GM19239 (cell line): ENCODE measurements around the gene ELOVL1.
"Not testable (repeated sequence)": the region's sequence is repeated elsewhere in the genome, so short reads cannot be mapped to it uniquely, and the experiment has no call there.

Experiments used
- DNase-seq: peaks from one replicate; pipeline ENCODE4 v3.0.0; 2011; ENCODE audit warnings: low spot score; ENCODE audit not compliant: insufficient read length
- FAIRE-seq: peaks from 2 replicates; lab custom pipeline; 2011; peaks lifted over from hg19 to GRCh38; lab: Jason Lieb, UNC

The ELOVL1 gene

DNA sequence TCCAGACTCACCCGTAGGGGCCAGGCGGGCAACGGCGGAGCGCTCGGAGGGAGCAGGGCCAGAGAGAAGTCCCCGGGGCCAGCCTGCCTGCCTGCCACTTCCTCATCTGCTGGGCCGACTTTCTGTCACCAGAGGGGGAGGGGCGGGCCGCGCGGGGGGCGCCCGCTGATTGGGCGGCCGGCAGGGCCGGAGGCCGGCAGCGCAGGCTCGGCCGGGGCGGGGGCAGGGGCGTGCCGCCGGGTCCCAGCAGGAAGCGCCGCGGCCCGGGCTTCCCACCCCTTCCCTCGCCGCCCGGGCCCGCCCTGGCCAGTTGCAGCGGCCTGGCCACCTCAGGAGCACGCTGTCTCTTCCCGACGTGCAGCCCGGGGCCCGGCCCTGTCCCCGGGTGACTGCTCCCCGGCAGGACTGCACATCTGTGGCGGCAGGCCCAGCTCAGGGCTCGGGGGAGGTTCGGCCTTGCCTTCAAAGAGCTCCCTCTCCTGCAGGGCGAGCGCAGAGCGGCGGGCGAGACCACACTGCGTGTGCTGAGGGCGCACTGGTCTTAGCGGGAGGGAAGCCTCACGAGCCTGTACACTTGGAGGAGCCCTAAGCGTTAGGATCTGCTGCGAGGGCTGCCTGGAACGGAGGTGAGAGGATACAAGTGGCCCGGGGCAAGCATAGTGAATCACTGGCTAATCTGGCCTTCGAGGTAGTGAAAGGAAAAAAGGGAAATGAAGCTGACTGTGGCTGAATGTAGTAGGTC is at the start of gene ELOVL1:
ELOVL1 (minus strand) TSS at position 108 of the 742 bp plus-strand sequence. CDS start 2,402 bp downstream, outside the sequence.
- peak; percentile 95 for DNase-seq
- FAIRE-seq, result peak; percentile 83

DNA sequence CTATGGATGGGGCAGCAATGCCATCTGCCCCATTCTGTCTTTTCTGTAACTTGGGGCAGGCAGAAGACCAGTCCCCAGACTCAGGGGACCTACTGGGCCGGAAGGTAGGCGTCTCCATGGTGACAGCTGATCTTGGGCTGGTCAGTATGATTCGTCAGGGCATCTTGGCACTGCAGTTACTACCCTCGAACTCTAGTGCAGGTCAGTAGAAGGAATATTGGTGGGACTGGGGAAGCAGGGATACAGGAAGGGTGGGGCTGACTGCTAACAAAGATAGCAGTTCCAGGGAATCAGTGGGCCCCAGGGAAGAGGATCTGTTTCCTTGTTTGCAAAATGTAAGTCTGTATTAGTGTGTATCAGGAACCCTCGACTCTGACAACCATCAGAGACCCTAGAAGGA is 48.1 kb upstream of the ELOVL1 start:
- no peak for DNase-seq

DNA sequence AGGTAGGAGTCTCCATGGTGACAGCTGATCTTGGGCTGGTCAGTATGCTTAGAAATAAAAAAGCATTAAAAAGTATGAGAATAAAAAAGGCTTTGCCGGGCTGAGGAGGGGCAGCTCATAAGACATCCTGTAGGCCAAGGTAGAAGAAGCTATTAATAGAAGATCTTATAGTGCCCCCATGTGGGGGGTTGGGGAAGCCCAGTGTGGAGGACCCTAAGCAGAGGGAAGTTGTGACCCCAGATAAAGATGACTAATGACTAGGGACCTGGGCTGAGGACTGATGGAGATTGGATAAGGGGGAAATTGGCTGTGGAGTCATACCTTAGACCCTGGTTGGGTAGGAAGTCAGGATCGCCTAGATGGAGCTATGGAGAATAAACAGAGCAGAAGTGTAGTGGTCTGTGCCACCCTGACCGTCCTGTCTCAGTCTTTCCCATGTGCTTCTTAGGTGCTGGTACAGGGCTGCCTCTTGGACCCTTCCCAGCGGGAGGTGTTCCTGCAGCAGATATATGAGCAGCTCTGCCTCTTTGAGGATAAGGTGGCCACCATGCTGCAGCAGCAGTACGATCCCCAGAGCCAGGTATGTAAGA is 46.9 kb upstream of the ELOVL1 start:
- DNase-seq, result peak; percentile 33

More for the DNA sequence above, 48.1 kb upstream of the ELOVL1 start:
- FAIRE-seq, result no peak

DNA sequence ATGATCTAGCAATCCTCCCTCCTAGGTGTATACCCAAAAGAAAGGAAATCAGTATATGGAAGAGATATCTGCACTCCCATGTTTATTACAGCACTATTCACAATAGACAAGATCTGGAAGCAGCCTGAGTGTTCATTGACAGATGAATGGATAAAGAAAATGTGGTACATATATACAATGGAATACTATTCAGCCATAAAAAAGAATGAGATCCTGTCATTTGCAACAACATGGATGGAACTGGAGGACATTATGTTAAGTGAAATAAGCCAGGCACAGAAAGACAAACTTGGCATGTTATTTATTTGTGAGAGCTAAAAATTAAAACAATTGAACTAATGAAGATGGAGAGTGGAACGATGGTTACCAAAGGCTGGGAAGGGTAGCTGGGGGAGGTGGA is 45.6 kb upstream of the ELOVL1 start:
- FAIRE-seq, DNase-seq: not testable (repeated sequence)

More for the DNA sequence above, 46.9 kb upstream of the ELOVL1 start:
- no peak for FAIRE-seq

DNA sequence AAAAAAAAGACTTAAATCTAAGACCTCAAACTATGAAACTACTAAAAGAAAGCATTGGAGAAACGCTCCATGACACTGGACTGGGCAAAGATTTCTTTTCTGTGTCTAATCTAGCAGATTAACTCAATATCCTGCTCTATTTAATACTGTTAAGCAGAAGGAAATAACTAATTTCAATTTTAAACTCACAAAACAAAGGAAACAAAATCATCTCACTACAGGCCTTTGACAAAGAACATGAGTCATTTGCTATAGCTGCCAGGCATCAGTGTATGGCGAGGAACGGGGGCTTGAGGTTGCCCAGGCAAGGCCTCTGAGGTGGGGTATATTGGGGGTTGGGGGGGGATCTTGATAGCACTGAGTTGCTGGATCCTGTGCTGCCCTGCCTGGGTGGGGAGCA is 42.8 kb upstream of the ELOVL1 start:
- no peak for FAIRE-seq
- DNase-seq, result no peak

DNA sequence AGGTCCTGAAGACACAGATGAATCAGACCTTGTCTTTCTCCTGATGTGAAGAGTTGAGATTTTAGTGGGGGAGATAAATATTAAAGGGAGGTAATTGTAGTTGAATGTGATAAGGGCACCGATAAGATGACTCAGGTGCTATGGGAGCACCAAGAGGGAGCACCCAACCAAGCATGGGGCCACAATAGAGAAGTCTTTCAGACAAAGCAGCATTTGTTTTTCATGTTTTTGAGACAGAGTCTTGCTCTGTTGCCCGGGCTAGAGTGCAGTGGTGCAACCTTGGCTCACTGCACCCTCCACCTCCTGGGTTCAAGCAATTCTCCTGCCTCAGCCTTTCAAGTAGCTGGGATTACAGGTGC is 38.0 kb upstream of the ELOVL1 start:
- no peak for FAIRE-seq
- no peak for DNase-seq

DNA sequence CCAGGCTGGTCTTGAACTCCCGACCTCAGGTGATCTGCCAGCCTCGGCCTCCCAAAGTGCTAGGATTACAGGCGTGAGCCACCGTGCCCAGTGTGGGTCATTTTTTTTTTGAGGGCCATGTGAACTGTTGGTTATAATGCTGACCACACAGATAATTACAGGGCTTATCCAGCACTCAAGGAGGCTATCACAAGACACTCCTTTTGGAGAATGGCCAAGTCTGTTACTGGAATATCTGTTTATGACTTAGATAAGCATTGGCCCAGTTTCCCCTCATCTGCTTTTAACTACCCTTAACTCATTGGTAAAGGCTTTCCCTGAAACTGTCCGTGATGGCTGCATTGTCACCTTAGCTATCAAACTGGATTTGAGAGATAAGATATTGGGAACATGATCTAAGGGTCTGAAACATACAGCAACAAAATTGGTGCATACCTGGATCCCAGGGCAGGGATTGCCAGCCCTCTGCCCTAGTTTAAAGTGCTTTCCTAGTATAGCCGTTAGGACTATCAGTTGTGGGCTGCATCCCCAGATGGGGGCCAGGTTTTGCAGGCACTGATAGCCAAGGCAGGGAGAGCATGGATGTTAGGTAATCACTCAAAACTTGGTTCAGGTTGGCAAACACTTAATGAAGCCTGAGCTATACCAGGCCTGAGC is 37.5 kb upstream of the ELOVL1 start:
- FAIRE-seq, result no peak

DNA sequence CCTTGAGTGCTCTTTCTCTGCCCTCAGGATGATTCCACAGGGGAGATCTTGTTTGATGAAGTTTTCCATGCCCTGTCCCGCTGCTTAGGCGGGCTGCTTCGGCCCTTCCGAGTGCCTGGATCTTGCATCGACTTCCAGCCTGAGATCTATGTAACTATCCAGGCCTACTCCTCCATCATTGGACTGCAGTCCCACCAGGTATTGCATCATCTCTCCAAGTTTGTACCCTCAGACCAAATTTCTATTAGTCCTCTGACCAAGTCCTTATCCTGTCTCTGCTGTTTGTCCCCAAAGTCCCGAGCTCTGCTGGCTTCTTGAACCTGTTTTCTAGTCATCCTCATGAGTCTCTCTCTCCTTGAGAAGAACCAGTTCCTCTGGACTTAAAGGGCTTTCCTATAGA is 36.5 kb upstream of the ELOVL1 start:
- DNase-seq (no peak), FAIRE-seq (no peak)

More for the DNA sequence above, 37.5 kb upstream of the ELOVL1 start:
- DNase-seq, result no peak

DNA sequence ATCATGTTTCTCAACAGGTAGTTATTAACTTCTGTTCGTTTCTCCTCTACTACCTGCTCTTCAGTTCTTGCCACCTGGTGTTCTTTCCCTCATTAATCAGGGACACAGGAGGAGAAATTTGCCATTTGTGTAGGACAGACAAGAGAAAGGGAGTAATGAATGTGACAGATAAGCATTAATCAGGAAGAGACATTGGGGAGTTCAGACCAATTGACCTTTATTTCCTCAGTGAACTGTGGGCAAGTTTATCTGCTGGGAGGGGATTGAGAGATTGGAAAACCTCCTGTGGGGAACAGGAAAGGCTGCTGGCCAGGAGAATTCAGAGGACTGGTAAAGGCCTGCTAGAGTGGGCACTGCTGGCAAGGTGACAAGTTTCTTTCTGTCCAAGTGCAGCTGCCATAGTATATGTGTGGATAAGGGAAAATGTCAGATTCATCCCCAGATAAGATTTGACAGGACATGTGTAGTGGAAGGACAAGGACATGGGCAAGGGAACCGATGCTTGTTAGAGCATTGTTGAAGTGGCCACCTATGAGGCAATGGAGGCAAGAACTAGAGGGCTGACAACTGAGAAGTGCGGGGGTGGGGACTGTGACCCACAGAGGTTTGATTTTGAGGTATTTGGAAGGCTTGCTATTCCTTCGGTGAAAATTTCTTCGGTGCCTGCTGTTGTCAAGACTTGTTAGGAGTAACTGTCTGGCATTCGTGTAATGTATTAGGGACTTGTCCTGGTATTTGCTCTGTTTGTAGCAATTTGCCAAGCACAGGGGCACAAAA is 34.5 kb upstream of the ELOVL1 start:
- FAIRE-seq, result no peak
- DNase-seq, result no peak

DNA sequence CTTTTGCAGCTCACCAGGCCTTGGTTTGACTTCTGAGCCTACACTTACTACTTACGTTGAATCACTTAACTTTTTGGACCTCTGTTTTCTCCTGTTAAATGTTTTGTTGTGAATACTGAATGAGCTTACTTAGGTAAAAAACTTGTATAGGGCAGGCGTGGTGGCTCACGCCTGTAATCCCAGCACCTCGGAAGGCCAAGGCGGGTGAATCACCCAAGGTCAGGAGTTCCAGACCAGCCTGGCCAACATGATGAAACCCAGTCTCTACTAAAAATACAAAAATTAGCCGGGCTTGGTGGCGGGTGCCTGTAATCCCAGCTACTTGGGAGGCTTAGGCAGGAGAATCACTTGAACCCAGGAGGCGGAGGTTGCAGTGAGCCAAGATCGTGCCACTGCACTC is 32.6 kb upstream of the ELOVL1 start:
- FAIRE-seq, result not testable (repeated sequence)

DNA sequence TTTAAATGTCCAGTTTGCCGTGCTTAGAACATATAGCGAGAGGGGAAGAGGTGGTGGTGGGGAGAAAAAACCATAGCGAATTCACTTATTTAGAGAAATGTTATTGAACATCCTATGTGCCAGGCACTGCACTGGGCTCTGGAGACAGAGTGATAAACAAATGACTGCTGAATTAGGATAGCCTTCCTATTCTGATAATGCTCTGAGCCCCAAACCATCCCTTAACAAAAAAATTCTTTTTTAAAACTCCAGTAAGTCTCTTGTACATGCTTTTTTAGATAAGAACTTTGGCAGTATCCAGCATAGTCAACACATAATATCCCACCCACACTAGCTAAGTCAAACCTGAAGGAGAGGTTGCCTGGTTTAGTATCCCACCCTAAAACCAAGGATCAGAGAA is 30.4 kb upstream of the ELOVL1 start:
- FAIRE-seq (no peak), DNase-seq (no peak)

More for the DNA sequence above, 32.6 kb upstream of the ELOVL1 start:
- not testable (repeated sequence) for DNase-seq

DNA sequence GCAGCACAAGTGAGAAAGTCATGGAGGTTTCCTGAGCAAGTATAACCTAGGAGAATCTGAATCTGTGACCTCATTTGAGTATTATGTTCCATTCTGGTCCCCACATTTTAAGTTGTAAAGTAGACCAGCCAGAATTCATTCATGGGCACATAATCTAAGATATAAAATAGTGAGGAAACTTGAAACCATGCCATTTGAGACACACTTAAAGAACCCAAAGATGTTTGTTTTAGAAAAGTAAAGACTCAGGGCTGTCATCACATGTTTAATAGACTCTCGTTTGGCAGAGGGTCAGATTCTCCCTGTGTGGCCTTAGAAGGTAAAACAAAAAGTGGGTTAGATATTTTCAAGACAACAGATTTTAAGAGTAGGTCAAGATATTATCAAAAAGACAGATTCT is 28.2 kb upstream of the ELOVL1 start:
- DNase-seq, result no peak
- no peak for FAIRE-seq

DNA sequence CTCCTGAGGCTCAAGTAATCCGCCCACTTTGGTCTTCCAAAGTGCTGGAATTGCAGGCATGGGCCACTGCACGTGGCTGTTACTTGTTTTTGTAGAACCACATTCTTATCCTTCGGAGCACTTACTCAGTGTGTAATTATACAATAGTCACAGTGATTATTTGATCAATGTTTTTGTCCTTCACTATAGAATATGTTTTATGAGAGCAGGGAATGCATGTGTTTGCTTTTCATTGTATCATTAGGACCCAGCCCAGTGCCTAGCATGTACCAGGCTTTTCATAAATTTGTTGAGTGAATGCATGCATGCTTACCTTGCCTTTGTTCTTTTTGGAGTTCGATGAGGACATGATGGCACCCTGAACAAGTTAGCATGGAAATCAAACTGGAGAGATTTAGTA is 27.7 kb upstream of the ELOVL1 start:
- FAIRE-seq (no peak), DNase-seq (no peak)

DNA sequence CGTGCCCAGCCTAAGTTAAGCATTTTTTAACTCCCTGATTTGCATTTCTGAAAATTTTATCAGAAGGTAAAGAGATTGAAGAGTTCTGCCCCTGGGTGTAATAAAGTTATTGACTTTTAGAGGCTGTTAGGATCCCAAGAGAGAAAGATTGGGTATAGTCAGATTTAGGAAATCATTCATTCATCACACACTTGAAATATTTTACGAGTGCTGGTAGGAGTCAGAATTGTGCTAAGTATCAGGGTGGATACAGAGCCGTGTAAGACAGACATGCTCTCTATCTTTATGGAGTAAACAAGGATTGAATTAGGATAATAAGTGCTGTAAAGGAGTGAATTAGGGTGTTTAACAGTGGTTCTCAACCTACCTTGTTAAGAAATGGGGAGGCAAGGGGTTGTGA is 24.9 kb upstream of the ELOVL1 start:
- DNase-seq (no peak), FAIRE-seq (no peak)

DNA sequence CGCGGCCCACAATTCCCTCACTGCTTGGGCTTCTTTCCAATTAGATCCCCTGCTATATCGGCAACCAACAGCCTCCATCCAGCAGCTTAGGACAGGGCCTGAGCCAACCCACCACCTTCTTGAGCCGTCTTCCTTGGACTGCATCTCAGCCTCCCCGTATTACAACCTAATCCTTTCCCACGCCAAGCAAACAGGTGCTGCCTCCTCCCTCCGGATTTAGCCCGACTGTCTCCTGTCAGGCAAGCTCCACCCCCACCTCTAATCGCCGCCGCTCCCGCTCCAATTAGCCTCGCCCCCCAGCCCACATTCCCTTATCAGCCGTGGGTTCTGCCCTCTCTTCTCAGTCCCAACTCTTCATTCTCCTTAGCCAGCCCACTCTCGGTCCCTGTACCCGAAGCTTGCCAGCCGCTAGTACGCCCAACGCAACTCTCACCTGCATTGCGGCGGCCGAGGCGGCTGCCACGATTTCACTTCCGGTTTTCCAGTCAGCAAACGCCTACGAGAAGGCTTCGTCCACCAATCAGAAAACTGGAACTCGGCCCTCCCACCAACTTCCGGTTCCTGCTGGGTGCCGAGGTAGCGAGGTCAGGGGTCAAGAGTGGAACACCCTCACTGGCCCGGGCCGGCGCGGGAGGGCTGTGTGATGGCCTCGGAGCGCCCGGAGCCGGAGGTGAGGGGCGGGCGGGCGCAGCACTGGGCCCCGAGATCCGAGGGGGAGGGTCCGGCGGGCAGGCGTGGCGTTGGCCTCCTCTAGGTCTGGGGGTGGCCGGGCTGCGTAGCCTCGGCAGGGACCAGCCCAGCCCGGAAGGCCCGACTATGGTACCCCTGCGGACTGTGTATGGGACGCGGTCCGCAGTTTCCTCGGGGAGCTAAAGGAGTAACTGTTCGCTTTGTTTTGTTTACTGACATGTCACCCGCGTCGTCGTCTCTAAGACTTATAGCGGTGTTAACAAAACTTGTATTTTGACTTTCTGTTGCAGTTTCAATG is 21.8 kb upstream of the ELOVL1 start, which contains the start of the genes MED8 and SZT2:
MED8 (minus strand) TSS at position 475 of the 988 bp plus-strand sequence; CDS start at position 439, 36 bp downstream.
SZT2 (plus strand) TSS at position 574 of the 988 bp plus-strand sequence; CDS start at position 644, 70 bp downstream.
- peak; percentile 98 for FAIRE-seq

DNA sequence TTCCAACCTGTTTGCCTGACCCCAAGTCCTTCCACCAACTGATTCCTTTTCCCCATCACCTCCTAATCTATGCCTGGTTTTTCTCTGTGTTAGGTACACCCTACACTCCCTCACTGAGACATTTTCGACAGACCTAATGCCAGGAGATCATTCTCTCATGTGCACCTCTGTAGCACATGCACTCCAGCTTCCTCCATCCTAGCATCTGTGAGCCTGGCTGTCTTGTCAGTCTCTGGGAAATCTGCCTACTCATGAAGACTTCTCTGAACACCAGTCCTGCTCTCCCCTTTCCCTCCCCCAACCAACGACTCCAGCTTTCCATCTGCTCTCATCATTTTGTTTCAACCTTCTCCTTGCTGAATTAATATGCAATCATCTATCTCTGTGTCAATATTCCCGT is 20.8 kb upstream of the ELOVL1 start:
- no peak for DNase-seq
- peak; percentile 48 for FAIRE-seq

More for the DNA sequence above, 21.8 kb upstream of the ELOVL1 start, which contains the start of the genes MED8 and SZT2:
- peak; percentile 94 for DNase-seq

DNA sequence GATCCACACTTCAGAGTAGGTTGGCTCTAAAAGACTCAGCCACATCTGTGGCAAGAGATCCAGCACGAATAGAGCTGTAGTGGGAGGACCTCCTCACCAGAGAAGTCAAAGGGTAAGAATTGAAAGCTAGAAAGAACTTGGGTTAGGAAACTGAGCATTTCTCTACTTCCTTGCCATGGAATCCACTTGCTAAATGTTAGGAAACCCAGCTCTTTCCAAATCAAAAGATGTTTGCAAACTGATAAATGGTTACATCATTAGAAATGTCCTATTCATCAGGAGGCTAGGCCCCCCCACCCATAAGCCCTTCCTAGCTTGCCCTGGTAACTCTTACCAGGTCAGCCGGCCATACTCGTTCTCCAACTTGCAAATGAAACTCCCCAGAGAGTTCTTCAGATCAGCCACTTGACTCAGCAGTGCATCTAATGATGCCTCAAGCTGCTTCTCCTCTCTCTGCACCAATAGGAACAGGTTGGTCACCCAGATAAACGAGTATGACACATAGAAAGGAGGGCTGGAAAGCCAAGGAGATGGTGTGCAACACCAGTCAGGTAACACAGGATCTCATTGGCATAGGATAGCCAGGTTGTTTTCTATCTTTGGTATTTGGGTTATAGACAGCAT is 20.3 kb upstream of the ELOVL1 start:
- FAIRE-seq, result no peak
- DNase-seq, result no peak

DNA sequence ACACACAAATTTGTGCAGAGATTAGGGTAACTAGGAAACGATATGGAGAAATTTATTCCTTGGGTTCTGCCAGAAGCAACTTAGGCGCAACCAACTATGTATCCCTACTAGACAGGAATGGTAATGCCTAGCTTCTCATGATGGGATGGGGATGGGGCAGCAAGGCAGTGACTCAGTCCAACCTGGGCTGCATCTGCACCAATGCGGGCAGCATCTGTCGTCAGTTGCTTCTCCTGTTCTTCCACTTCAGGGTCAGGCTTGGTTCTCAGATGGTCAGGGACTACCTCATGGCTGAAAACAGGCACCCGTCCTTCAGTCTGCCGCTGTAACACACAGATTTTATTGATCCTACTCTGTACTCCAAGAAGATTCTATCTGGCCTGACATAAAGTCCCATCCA is 18.9 kb upstream of the ELOVL1 start:
- DNase-seq (no peak), FAIRE-seq (no peak)

DNA sequence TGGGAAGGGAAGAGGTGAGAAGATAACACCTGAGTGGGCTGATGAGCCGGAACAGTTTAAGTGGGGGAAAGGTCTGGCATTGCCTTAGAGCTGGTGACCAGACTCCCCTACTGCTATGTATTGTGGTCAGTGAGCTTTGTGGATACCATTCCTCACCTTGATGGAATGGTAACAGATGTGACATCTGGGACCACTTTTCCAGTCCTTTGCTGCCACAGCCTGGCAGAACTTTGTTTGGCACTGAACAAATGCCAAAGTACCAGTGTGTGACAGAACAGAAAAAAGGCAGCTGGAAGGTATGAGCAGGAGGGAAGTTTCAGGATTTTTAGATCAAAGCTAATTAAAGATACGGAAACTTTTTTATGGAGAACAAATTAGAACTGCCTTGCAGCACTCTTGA is 15.6 kb upstream of the ELOVL1 start:
- DNase-seq (no peak), FAIRE-seq (no peak)
